C4-2B (cell line): ENCODE data around the gene FGL2.

ENCODE experiments used
- CTCF ChIP-seq: fragments of 450-650 bp; conservative IDR thresholded peaks from 2 replicates; pipeline ENCODE4 v1.5.1; 2017; ENCODE audit warnings: mild to moderate bottlenecking
- ZFX ChIP-seq: fragments of 450-650 bp; IDR thresholded peaks from 2 replicates; pipeline ENCODE4 v1.6.1; 2017

DNA sequence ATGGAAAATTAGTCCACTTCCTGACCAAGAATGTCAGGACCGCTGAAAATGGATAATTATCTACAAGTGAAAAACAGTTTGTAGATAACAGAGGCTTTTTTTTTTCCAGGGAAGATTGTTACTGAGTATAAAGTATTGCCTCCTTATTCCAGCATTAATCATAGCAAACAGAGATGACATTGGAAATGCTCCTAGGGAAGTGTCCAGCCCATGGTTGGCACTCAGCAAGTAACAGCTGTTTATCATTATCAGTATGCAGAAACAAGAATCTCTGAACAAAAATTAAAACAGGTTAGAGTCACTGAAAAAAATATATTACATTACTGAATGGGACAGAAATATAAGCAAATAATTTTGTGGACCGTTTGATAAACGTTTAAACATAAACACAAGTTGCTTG lies 14.6 kb downstream of the FGL2 start:
- TF ChIP-seq CTCF (no peak), ZFX (no peak)
